Esophagus squamous epithelium (tissue), 4 donors: ENCODE results near the gene NUBPL.

Source experiments
- POLR2A ChIP-seq, 4 donors: fragments of 450-650 bp; IDR thresholded peaks; one replicate each; pipeline ENCODE4 v1.6.1; 2017; ENCODE audit warnings: antibody characterized with exemption in 4 of 4, mild to moderate bottlenecking in 4 of 4, moderate library complexity in 3 of 4
- TF ChIP-seq, protein P1 (sequence below), 6 experiments: fragments of 450-650 bp in 4 of 6; fragments of 200-600 bp in 2 of 6; sonication (generic) in 2 of 6; IDR thresholded peaks; one replicate each; pipeline ENCODE4 v1.5.1; 2016 to 2019; ENCODE audit warnings: antibody characterized with exemption in 6 of 6, mild to moderate bottlenecking in 4 of 6, moderate library complexity in 4 of 6

DNA sequence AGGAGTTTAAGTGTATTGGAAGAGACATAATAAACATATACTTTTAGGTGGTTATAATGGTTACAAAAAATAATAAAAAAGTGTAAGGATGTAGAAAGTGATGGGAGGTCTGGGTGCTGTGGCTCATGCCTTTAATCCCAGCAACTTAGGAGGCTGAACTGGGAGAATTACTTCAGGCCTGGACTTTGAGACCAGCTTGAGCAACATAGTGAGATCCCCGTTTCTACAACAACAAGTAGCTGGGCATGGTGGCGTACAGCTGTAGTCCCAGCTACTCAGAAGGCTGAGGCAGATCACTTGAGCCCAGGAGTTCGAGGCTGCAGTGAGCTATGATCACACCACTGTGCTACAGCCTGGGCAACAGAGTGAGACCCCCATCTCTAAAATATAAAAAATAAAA is 19.0 kb downstream of the NUBPL start:
- TF ChIP-seq, protein P1, sequence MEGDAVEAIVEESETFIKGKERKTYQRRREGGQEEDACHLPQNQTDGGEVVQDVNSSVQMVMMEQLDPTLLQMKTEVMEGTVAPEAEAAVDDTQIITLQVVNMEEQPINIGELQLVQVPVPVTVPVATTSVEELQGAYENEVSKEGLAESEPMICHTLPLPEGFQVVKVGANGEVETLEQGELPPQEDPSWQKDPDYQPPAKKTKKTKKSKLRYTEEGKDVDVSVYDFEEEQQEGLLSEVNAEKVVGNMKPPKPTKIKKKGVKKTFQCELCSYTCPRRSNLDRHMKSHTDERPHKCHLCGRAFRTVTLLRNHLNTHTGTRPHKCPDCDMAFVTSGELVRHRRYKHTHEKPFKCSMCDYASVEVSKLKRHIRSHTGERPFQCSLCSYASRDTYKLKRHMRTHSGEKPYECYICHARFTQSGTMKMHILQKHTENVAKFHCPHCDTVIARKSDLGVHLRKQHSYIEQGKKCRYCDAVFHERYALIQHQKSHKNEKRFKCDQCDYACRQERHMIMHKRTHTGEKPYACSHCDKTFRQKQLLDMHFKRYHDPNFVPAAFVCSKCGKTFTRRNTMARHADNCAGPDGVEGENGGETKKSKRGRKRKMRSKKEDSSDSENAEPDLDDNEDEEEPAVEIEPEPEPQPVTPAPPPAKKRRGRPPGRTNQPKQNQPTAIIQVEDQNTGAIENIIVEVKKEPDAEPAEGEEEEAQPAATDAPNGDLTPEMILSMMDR (IDR thresholded peaks at IDR 0.05), result no peak
- no peak for TF ChIP-seq POLR2A (IDR thresholded peaks at IDR 0.05)
